Activated naive CD4-positive, alpha-beta T cell (primary cell): ENCODE results near the gene NLRP8.
"Not testable (repeated sequence)": the region's sequence is repeated elsewhere in the genome, so short reads cannot be mapped to it uniquely, and the experiment has no call there.

Source experiments
- DNase-seq, 4 experiments: peaks; one replicate each; lab custom pipeline; 2025; lab: John Stamatoyannopoulos, UW

NLRP8 gene

GRCh38 chr19:55973982-55974381, 26.4 kb downstream of the NLRP8 start:
- no peak for DNase-seq

GRCh38 chr19:55980415-55980814, 32.8 kb downstream of the NLRP8 start:
- DNase-seq, result no peak

GRCh38 chr19:55985254-55985653, 37.6 kb downstream of the NLRP8 start:
- DNase-seq, result no peak

- DNase-seq, result no peak
Measured at GRCh38 chr19:55986487-55986886, 38.9 kb downstream of the NLRP8 start, which contains the start of gene NLRP5. NLRP5 (plus strand) TSS chr19:55986775.

- no peak for DNase-seq
Measured at GRCh38 chr19:55990831-55991230, 43.2 kb downstream of the NLRP8 start.

- DNase-seq, result no peak
Measured at GRCh38 chr19:55993492-55993891, 45.9 kb downstream of the NLRP8 start.

- DNase-seq, result no peak
Measured at GRCh38 chr19:56014765-56015164, 67.1 kb downstream of the NLRP8 start.

GRCh38 chr19:56015756-56016155, 68.1 kb downstream of the NLRP8 start:
- DNase-seq, result no peak

- DNase-seq, result not testable (repeated sequence)
Measured at GRCh38 chr19:56019325-56019724, 71.7 kb downstream of the NLRP8 start.

- DNase-seq, result not testable (repeated sequence)
Measured at GRCh38 chr19:56020355-56020975, 72.8 kb downstream of the NLRP8 start.

GRCh38 chr19:56026769-56027168, 79.1 kb downstream of the NLRP8 start:
- no peak for DNase-seq
